Stimulated activated CD4-positive, alpha-beta T cell treated with anti-CD3 and anti-CD28 coated beads, Interleukin-4, amount 100 ng/mL, for 1 hour (primary cell): Measurements from ENCODE around the gene OR4D2.

ENCODE experiments used
- DNase-seq: peaks from one replicate; pipeline ENCODE4 v3.0.0-alpha.2; 2020

Gene OR4D2

DNA sequence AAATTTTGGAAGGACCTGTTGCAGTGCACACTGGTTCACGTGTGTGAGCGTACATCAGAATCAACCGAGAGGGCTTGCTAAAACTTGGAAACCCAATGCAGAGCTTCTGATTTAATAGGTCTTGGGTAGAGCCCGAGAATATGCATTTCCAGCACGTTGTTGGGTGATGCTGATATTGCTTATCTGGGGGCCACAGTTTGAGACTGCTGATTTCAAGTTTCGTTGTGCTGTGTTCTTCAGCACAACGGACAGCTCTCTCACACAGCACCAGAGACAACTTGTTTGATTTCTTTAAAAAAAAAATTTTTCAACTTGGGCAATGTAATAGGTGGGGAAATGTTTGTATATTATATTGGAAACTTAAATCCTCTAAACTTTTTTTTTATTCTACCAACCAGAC is 9.4 kb downstream of the OR4D2 start:
- no peak for DNase-seq

GRCh38 chr17:58181796-58182195 is 15.0 kb downstream of the OR4D2 start:
- DNase-seq: no peak

- no peak for DNase-seq
Measured at GRCh38 chr17:58183514-58183913, 16.7 kb downstream of the OR4D2 start.

- no peak for DNase-seq
Measured at GRCh38 chr17:58184308-58184985, 17.7 kb downstream of the OR4D2 start.

DNA sequence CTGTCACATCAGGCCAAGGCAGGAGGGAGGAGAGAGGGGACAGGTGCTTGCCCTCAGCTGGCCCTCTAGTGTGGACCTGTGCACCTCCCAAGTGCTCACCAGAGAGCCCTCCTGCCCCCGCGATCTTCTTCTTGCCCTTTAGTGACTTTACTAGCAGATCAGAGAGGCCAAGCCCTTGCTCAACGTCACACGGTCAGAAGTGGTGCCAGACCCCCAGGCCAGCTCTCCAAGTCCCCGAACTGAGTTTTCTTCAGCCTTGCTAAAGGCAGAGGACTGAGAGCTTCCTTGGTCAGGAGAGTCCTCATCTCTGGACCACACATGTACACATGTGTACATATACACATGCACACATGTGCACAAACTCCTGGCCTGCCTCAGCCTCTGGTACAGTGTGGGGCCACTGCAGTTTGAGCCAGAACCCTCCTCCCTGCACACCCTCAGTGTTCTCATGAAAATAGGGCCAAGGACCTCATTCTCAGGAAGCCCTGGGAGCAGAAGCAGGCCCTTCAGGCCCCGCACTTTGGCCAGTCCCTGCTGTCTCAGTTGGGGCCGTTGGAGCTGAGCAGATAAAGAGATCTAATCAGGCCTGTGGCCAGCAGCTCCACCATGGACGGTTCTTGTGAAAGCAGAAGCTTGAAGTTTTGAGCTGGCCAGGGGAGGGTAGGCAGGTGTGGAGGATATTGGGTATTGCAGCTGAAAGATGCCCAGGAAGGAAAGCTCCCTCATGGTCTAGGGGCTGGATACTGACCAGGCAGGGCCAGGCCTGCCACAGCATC is 18.4 kb downstream of the OR4D2 start:
- DNase-seq: no peak

GRCh38 chr17:58186591-58186990 is 19.8 kb downstream of the OR4D2 start:
- DNase-seq: no peak

- DNase-seq: no peak
Measured at GRCh38 chr17:58187063-58187462, 20.3 kb downstream of the OR4D2 start.

DNA sequence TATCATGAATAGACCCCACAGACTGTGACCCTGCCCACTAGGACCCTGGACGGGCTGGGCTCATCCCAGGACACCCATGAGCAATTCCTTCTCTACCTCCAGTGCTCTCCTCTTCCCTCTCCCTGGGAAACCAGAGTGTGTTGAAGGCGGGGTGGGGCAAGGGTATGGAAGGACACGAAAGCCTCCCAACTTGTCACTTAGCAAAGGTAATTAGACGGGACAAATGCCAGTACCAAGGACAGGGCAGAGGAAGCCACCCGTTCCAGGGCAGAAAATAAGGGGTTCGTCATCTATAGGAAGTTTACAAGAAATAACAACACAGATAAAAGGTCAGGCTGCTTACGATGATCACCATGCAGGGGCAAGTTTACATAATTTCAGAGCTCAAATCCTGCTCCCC is 20.9 kb downstream of the OR4D2 start:
- DNase-seq: no peak

- DNase-seq: no peak
Measured at GRCh38 chr17:58189436-58190146, 22.8 kb downstream of the OR4D2 start.

DNA sequence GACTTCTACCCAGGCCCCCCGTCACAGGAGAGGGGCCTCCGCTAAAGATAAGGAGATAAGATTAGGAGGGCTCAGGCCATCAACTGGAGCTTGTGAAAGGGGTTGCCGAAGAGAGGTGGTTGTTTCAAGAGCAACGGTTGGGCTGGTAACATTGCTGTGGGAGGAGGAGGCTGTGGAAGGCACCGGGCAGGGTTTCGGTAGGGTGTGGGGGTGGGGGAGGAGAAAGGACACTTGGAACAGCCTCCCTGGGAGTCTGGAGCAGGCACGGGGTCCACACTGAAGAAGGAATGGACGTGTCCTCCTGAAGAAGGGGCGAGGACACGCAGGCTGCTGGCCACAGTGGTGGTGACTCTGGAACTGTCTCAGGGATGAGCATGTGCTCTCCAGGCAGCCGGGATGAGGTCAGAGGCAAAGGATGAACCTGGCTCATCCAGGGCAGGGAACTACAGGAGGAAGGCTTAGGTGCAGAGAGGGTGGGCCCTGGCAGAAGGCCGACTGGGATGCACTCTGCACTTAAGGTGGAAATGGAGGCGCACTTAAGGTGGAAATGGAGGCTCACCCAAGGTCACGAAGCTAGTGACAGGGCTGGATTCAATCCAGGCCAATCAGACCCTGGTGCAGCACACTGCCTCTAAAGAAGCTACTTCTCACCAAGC is 24.6 kb downstream of the OR4D2 start:
- DNase-seq: no peak

DNA sequence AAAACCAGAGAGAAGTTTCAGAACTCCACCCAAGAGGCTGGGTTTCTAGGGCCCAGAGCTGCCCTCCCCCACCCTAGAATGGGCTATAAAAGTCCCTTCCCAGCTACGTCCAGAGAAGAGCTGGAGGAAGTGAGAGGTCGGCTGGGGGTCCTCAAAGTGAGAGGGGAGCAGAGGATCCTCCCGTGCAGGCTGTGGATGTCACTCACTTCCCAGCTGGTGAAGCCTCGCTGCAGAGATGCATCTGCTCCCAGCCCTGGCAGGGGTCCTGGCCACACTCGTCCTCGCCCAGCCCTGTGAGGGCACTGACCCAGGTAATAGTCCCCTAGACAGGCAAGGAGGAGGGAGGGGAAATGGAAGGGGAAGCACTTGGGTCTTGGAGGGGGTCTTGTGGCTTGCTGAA is 25.8 kb downstream of the OR4D2 start, which contains the start of gene EPX:
Gene EPX (plus strand): TSS at position 115 of the 400 bp plus-strand sequence. CDS start 121 bp downstream, at position 236.
- DNase-seq: no peak

DNA sequence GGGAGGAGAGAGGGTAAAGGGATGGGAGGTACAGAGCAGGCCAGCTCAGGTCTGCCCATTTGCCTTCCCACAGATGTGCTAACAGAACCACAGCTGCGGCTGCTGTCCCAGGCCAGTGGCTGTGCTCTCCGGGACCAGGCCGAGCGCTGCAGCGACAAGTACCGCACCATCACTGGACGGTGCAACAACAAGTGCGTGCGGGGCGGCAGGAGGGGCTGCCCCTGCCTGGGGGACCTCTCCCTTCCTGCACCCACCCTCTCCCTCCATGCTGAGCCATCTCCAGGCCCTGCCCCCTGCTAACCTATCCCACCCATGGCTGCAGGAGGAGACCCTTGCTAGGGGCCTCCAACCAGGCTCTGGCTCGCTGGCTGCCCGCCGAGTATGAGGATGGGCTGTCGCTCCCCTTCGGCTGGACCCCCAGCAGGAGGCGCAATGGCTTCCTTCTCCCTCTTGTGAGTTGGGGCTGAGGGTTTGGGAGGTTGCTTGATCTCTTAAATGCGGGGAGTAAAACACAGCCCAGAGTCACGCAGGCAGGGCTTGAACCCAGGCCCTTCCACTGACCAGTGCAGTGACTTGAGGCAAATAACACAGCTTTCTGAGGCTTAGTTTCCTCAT is 27.0 kb downstream of the OR4D2 start:
- DNase-seq: no peak

GRCh38 chr17:58195518-58196123 is 28.8 kb downstream of the OR4D2 start:
- no peak for DNase-seq

GRCh38 chr17:58196610-58197009 is 29.8 kb downstream of the OR4D2 start:
- DNase-seq: no peak

- peak; percentile 62 for DNase-seq
Measured at GRCh38 chr17:58200024-58200633, 33.3 kb downstream of the OR4D2 start.

DNA sequence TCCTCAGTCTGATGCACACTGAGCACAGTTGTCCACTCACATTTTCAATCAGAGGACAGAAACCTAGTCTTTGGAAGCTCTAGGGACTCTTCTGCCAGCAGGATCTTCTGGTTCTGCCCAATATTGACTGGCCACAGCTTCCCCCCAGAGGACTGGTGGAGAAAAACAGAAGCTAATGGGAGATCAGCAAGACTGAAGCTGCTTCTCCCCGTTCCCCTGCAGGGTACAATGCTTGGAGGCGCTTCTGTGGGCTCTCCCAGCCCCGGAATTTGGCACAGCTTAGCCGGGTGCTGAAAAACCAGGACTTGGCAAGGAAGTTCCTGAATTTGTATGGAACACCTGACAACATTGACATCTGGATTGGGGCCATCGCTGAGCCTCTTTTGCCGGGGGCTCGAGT is 36.1 kb downstream of the OR4D2 start:
- no peak for DNase-seq

DNA sequence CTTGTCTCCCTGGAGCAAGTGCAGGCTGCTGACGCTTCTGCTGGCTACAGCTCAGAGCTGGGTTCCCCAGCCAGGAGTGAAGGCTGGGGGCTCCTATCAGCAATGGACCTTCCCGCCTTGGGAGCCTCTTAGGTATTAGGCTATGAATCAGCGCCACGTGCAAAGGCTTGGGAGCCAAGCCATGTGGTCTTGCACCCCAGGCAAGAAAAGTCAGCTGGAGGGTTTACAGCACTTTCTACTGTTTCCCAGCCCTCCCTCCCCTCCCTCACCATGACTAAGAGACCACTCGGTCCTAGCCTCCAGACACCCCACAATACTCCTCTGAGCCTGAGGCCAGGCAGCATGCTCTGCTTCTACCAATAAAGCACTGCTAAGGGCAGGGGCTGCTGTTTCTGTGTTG is 38.0 kb downstream of the OR4D2 start:
- DNase-seq: no peak

DNA sequence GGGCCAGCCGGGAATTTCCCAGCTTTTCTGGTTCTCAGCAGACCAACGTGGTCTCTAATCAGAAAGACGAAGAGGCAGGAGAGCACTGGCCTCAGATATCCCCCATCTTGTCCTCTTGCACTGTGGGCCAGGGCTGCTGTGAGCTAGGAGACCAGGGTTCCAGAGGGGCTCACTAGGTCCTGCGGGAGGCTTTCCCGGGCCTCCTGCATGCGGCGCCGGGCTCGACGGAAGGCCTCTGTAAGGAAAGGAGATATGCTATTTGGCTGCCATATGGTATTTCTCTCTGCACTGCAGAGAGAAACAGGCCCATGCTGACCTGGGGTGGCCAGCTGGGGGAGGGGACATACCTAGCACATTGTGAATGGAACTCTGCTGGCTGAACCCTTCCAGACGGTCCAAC is 39.2 kb downstream of the OR4D2 start:
- DNase-seq: no peak

GRCh38 chr17:58207451-58207850 is 40.7 kb downstream of the OR4D2 start:
- DNase-seq: no peak

GRCh38 chr17:58208344-58208743 is 41.6 kb downstream of the OR4D2 start:
- DNase-seq: no peak

DNA sequence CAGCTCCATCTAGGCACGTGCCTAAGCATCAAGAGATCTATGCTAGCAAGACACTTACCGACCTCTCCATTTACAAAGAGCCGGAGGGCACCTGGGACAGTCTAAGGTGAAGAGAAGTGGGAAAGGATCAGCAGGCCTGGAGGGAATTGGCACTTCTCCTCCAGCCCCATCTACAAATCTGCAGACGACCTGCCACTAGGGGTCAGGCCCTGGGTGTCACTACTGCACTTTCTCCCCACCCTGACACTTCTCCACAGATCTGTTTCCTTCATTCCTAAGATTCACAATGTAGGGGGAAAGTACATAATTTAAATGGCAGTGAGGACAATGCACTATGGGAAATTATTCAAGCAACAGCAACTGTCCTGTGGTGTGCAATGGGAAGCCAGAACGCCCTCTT is 44.1 kb downstream of the OR4D2 start:
- no peak for DNase-seq

DNA sequence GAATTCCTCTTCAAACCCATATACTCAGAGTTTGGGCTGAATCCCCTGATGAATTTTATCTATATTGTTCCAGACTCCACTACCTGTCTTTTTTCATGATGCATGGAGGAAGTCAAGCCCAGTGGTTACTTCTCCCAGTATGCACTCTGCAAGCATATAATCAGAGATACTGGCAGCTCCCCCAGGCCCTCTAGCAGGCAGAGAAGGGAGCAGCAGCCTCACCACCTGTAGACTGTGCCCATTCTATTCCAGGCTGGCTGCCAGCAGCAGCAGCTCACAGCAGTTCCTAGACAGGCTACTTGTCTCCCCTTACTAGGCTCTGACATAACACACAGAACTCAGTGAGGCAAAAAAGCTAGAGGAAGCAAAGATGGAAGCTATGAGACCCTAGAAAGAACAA is 48.9 kb downstream of the OR4D2 start:
- DNase-seq: no peak
